Kidney tubule cell (primary cell): ENCODE results near the gene DHX35.
"Not testable (repeated sequence)": the region's sequence is repeated elsewhere in the genome, so short reads cannot be mapped to it uniquely, and the experiment has no call there.

ENCODE experiments used
- DNase-seq: peaks from one replicate; pipeline ENCODE4 v3.0.0-alpha.2; 2018; ENCODE audit warnings: low spot score

Gene DHX35

DNA sequence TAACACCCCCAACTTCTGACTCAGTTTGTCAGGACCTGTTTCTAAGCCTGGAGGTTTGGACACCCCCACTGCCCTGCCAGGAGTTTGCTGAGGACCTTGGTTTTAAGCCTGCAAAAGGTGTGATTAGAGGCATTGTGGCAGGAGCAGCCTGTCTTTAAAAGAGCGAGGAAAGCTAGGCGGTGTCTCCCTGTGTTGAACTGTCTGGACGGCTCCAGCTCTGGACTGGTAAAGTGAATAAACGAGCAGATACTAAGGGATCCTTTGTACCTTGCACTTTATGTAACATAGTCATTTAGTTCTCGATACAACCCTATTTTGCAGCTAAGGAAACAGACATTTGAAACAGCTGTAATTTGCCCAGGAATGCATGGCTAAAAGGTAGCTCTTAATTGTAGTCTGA is 21.5 kb upstream of the DHX35 start:
- DNase-seq: no peak

DNA sequence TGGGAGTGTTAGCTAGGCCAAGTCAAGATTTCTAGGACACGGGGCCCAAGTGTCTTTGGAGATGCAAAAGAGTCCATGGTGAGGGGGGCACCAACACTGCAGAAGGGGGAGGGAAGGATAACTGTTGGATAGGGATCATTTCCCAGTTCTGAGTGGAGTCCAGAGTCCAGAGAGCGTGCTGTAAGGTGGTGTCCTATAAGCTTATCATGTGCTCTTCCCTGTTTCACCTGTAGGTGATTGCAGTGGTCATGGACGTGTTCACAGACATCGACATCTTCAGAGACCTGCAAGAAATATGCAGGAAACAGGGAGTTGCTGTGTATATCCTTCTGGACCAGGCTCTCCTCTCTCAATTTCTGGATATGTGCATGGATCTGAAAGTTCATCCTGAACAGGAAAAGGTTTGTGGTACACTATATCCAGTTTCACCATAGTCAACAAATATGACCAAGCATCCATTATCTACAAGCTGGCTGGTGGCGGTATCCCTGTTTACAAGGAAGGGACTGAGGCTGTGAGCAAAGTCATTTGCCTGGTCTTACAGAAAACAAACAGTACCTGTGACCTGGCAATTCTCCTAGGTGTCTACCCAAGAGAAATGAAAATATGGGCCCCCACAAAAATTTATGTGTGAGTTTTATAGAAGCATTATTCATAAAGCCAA is 20.3 kb upstream of the DHX35 start:
- DNase-seq: no peak

DNA sequence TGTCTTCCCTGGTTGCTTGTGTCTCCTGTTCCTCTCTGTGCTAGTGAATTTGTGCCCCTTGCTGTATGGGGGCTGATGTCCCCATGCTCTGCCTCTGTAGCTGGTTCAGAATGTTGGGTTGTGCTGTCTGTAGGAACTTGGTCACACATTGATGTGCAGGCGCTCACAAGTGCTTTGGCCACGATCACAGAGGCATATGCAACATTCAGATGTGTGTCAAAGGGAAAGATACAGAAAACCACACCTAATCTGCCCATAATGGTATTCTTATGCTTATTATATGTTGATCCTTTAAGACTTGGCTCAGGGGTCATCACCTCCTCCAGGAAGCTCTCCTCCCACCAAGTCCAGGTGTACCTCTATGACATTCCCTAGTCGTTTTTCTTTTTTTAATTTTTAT is 17.1 kb upstream of the DHX35 start:
- DNase-seq: no peak

GRCh38 chr20:38946836-38947235 is 15.3 kb upstream of the DHX35 start:
- no peak for DNase-seq

- DNase-seq: no peak
Observed at GRCh38 chr20:38947931-38948362, 14.2 kb upstream of the DHX35 start.

DNA sequence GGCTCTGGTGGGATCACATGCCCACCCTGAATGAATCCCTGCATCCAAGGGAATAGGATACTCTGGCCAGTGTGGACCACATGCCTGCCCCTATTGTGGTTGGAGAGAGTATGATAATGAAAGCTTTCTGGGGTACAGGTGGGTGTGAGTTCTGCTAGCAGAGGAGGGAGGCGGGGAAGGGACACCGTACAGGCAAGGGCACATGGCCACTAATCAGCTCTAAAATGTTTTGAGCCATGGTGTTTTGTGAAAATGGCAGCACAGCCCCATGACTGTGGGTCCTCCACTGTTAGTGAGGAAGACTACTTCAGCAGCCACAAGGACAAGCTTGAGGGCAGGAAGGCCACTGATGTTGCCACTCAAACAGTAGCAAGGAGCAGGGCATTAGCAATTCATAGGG is 11.9 kb upstream of the DHX35 start:
- DNase-seq: no peak

DNA sequence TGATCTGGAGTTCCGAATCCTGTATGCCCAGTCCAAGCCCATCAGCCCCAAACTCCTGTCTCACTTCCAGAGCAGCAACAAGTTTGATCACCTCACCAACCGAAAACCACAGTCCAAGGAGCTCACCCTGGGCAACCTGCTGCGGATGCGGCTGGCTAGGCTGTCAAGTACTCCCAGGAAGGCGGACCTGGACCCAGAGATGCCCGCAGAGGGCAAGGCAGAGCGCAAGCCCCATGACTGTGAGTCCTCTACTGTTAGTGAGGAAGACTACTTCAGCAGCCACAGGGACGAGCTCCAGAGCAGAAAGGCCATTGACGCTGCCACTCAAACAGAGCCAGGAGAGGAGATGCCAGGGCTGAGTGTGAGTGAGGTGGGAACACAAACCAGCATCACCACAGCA is 10.5 kb upstream of the DHX35 start:
- DNase-seq: no peak

- DNase-seq: no peak
Observed at GRCh38 chr20:38952153-38952552, 10.0 kb upstream of the DHX35 start.

DNA sequence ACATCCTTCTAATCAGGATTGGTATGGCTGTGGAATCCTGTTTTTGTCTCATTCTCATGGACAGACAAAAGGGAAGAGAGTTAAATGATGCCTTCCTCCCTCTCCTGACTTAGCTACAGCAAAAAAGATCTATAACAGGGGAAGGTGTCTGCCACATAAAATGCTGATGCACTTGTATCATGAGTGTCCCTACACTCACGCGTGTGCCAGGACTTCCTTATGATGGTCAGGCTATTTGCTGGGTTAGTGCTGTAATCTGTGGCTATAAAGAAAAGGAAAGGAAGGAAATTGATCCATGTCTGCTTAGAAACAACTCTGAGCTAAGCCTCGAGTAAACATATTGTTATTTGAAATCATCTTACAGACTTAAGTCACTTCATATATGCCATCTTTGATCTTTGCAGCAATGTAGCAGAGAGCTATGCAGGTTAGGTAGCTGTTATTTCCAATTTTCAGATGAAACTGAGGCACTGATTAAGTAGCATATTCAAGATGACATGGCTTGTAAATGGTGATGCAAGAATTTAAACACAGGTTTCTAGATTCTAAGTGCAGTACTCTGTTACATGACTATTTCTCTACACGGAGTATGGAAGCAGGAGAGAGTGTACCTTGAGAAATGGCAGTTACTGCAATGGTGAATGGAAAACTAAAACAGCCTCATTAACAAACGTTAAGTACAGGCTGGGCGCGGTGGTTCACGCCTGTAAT is 8.4 kb upstream of the DHX35 start:
- DNase-seq: no peak

DNA sequence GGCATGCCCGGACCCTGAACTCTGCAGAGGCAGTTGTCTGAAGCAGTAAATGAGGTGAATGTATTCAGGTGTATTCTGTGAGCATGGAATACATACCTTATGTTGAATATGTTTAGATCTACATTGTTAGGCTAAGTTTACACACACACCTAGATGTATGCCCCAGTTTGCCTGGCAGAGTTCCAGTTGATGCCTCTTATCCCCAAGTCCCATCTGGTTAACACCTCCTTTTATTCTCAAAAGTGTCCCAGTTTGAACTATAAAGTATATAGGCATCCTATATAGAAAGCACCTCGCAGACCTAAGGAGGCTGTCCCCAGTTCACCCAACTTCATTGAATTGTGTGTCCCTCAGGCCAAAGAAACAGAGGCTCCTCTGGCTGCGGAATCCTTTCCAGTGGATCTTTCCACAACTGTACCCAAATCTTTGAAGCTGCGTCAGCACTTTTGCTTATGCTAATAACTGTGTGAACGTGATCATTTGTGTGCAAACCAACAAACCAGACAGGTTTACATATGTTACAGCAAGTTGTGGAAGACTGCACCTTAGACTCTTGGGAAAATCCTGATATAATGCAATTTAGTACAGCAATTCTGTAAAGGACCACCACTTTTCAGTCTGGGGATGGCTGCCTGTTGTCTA is 4.8 kb upstream of the DHX35 start:
- no peak for DNase-seq

GRCh38 chr20:38957915-38958485 is 4.1 kb upstream of the DHX35 start:
- no peak for DNase-seq

DNA sequence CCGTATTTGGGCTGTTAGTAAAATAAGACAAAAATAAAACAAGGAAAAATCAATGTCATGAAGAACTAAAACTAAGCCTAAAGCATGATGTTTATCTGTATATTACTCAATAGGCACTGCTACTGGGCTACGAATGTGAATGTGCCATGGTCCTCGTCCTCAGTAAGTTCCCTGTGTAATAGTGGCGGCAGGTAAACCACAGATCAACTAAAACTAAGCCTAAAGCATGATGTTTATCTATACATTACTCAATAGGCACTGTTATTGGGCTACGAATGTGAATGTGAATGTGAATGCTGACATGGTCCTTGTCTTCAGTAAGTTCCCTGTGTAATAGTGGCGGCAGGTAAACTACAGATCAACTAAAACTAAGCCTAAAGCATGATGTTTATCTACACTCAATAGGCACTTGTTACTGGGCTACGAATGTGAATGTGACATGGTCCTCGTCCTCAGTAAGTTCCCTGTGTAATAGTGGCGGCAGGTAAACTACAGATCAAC is 1.9 kb upstream of the DHX35 start:
- not testable (repeated sequence) for DNase-seq

DNA sequence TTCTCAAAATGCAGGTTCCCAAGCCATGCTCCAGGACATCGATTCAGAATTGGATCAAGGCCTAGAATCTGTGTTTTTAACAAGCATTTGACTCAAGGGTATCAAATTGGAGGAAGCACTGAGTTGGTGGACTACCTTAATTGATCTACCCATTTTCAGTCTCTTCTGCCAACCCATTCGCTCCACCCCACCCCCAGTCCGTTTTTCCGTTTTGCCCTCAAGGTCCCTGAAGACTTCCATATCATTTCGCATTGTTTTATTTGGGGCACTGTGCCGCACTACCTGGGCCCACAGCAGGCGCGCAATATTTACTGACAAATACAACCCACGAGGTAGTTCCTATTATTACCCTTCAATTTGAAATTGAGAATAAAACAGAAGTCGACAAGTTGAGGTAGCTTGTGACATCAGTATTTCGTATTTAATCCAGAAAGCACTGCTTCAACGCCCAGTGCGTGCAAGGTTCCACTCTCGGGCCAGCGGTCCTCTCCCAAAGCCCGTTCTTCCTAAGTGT is 557 bp upstream of the DHX35 start:
- DNase-seq: no peak

DNA sequence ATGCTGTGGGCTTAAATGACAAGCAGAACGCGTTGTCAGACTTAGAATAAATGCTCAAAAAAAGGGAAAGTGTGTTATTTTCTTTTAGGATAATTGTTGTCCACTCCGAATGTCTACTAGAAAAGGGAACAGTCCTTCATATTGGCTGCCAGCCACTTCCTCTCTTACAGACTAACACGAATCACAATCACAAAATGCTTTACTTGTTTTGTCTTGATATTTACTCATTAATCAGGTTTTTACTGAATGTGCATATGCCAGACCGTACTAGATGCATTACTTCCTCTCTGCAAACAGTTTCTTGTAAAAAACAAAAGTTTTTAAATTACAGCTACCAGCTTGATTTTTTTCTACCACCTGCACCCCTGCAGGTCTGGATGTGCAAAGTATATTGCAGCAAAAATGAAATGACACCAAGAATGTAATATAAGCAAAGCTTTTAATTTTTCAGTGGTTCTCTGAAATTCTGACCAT is 821 bp downstream of the DHX35 start:
- no peak for DNase-seq

GRCh38 chr20:38963745-38964144 is 1.6 kb downstream of the DHX35 start:
- DNase-seq: no peak

GRCh38 chr20:38965264-38965663 is 3.1 kb downstream of the DHX35 start:
- DNase-seq: no peak

- no peak for DNase-seq
Observed at GRCh38 chr20:38968090-38968489, 5.9 kb downstream of the DHX35 start.

DNA sequence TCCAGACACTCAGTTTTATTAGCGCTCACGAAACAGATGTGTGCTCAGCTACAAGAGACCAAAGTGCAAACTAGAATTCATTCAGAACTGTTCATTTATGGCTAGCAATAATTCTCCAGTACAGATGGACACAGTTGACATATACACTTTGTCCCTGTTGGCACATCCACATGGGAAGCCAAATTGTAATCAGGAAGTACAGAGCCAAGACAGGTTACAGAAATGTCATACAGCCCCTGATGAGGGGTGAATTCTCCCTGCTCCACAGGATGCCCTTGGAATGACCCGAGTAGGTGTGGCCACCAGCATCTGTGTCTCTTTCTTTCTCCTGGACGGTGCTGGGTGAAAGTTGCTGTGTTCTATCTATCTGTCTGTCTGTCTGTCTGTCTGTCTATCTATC is 7.6 kb downstream of the DHX35 start:
- peak; percentile 40 for DNase-seq

GRCh38 chr20:38970302-38970701 is 8.2 kb downstream of the DHX35 start:
- peak; percentile 93 for DNase-seq

DNA sequence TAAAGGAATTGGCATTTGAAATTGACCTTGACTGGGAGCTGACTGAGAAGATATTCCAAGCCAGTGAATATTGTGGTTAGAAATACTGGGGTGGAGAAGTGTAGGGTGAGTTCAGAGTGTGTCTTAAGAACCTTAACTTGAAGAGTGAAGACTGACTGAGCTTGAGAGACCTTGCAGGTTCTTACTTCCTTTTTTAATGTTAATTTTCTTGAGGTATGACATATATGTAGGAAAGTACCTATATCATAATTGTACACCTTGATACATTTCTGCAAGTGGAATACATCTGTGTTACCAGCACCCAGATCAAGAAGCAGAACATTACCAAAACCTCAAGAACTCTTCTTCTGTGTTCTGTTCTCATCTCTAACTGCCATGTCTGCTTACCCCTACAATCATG is 11.0 kb downstream of the DHX35 start:
- DNase-seq: no peak

DNA sequence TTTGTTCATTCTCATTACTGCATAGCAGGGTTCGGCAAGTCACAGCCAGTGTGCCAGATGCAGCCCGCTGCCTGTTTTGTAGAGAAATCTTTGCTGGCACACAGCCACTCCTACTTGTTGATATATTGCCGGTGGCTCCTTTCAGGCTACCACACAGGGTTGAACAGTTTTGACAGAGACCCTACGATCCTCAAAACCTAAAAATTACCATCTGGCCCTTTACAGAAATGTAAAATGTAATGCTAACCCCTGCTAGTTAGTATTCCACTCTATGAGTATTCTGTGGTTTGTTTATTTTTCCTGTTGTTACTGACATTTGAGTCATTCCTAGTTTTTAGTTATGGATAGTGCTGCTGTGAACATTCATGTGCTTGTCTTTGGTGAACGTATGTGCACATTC is 11.5 kb downstream of the DHX35 start:
- peak; percentile 30 for DNase-seq

DNA sequence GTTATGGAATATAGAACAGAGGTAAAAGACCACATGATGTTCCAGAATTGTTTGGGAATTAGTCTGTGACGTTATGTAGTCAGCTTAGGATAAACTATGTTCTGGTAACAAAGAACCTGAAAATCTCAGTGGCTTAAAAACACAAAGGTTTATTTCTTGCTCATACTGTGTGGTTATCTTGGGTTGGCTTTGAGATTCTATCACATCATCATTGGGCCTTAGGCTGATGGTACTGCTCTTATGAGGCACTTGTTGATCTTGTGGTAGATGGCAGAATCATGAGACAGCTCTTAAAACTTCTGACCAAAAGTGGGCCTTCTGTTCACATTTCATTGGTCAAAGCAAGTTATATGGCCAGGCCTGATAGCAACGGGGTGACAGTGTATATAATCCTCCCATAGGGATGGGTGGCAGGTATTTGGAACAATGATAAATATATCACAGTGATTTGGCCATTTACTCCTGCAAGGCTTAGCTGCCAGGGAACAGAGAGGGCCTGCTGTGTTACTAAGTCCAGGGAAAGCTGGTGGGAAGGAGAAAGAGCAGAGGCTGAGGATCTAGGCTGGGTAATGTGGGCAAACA is 13.5 kb downstream of the DHX35 start:
- DNase-seq: no peak
